HG03565 (cell line): ENCODE results near the gene HECTD1.
A peak's percentile ranks its signal among the peaks of the same experiment; 100 is the strongest.
"Not testable (repeated sequence)": the region's sequence is repeated elsewhere in the genome, so short reads cannot be mapped to it uniquely, and the experiment has no call there.

Source experiments
- ATAC-seq: cut with Tn5 transposase; IDR thresholded peaks from one replicate; pipeline ENCODE4 v1.9.1; 2021; ENCODE audit warnings: mild to moderate bottlenecking, moderate library complexity; ENCODE audit not compliant: unreplicated experiment

Gene HECTD1

GRCh38 chr14:31229009-31229408 is 21.4 kb upstream of the HECTD1 start:
- ATAC-seq = peak; percentile 95

GRCh38 chr14:31228533-31228932 is 20.9 kb upstream of the HECTD1 start:
- ATAC-seq = no peak

GRCh38 chr14:31224808-31225207 is 17.2 kb upstream of the HECTD1 start:
- no peak for ATAC-seq

GRCh38 chr14:31223331-31223730 is 15.7 kb upstream of the HECTD1 start:
- no peak for ATAC-seq

- no peak for ATAC-seq
These were observed 15.2 kb upstream of the HECTD1 start for GRCh38 chr14:31222834-31223233.

DNA sequence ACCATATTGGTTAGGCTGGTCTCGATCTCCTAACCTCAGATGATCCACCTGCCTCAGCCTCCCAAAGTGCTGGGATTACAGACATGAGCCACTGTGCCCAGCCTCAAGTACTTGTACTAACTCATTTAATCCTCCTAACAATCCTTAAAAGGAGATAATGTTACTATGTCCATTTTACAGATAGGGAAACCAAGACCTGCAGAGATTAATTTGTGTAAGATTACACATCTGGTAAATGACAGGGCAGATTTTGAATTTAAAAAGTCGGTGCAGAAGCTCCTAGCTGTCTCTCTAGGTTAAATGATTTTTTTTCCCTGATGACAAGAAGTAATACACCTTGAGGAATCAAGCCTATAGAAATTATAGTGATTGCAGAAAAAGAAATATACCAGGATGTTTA is 13.7 kb upstream of the HECTD1 start:
- no peak for ATAC-seq

GRCh38 chr14:31219169-31219568 is 11.6 kb upstream of the HECTD1 start:
- ATAC-seq = no peak

- ATAC-seq = no peak
These were observed 8.8 kb upstream of the HECTD1 start for GRCh38 chr14:31216359-31216758.

GRCh38 chr14:31212893-31213292 is 5.3 kb upstream of the HECTD1 start:
- no peak for ATAC-seq

GRCh38 chr14:31209605-31210004 is 2.0 kb upstream of the HECTD1 start:
- ATAC-seq = no peak

- no peak for ATAC-seq
These were observed 1.2 kb upstream of the HECTD1 start for GRCh38 chr14:31208546-31209424.

DNA sequence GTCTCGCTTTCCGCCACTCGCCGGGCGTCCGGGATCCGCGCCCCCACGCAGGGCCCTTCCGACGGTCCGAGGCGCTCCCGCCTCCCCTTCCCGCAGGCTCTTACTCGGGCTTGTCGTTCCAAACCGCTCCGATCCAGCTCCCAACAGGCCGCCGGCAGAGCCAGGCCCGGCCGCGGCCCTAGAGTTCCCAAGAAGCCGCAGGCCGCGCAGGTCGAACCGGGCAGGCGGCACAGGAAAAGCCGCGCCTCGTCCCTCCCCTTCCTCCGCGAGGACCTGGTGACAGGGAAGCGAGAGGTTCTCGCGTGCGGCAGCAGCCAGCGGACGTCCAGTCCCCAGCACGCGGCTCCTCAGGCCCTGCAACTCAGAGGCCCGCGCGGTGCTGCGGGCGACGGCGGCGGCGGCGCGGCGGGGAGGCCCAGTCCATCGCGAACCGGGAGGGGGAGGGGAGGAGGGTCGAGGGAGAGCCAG is 272 bp downstream of the HECTD1 start:
- ATAC-seq = peak; percentile 22

DNA sequence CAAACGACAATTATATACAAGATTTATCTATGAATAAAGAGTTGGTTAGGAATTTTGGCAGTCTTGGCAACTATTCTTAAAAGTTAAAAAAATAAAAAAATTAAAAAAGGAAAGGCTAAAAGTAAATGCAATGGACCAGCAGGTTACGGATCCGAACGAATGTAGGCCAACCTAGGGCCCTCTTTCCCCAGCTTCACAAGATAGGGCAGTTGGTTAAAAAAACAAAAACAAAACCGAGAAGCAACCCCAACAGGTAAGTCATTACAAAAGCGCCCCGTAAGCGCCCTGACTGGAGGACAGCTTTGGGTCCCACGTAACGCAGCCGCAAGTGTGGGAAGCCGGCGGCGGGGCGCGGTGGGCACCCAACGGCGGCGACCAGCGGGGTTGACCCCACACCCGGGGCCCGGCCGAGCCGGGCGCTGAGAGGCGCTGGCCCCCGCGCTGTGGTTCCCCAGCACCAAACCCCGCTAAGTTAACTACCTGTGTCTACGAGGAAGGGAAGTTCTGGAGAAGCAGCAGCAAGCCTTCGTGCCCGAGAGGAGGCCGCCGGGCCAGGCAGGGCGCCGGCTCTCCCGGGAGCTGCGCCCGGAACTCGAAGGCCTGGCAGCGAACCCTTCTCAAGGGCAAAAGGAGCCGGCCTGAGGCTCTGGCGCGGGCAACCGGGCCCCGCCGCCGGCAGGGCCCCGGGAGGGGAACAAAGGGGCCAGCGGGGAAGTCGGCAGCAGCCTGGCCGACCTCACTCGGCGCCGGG is 882 bp downstream of the HECTD1 start:
- ATAC-seq = peak; percentile 6

DNA sequence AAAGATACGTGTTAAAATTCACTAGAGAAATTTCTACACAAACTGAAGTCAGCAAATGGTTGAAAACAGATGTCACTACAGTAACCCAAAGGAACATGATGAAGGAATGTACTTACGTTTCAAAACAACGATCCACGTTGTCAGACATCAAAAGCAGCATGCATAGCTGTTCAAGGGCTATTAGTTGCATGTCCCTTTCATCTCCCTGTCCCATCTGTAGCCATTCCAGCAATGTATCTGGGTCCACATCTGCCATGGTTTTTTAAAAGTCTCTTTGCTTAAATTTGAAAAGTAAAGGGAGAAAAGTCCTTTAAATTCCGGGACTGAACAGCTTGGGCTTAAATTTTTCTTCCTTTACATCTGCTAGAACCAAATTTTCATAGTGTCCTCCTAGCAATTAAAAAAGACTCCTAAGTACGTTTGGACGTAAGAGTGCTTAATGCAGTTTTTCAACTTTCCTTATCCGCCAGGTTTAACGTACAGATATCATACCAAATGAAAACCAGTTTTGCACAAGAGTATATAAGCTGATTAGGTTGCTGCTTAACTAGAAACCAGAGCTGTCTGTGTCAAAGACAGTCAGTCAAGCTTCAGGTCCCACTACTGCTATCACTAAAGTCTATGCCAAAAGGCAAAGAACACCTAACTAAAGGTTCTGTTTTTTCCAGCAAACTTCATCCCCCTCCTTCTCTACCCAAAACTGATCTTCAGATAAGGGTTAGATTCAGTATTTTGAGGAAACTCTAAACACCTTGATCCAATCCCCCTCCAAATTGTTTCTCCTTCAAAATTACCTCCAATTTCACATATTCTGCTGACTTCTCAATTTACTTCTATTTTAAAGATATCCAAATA is 1.7 kb downstream of the HECTD1 start:
- no peak for ATAC-seq

DNA sequence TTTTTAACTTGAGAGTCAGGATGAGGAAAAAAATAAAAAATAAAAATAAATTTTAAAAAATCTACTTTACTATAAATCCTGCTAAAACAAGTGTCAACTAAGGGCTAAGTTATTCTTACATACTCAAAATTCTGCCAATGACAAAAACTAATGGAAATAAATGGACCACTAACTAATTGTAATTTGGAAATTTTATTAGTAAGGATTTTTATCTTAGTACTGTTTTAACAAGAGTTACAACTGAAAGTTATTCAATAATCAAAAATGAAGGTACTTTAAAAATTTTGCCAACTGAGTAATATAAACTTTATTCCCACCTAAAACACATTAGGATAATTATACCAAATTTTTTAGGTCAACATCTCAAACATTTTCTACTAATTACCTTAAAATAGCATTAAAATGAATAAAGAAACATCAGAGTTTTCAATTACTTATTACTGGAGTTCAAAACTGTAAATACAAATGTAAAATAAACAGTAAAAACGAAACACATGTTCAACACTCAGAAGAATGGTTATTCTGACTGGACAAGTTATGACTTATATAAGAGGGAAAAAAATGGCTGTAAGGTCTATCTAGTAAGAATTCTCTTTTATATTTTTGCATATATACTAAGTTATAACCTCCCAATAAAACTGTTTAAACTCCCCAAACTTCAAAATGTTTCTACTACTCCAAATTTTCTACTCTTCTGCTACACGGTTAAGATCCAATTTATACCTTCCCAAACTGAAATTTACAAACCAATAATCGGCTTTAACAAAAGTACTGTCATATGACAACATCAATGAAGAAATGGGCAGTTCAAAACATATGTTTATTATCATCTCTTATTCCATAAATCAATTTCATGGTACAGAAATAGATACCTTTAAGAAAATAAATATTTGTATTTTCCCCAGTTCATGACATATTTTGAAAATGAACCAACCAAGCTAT is 2.7 kb downstream of the HECTD1 start:
- no peak for ATAC-seq

DNA sequence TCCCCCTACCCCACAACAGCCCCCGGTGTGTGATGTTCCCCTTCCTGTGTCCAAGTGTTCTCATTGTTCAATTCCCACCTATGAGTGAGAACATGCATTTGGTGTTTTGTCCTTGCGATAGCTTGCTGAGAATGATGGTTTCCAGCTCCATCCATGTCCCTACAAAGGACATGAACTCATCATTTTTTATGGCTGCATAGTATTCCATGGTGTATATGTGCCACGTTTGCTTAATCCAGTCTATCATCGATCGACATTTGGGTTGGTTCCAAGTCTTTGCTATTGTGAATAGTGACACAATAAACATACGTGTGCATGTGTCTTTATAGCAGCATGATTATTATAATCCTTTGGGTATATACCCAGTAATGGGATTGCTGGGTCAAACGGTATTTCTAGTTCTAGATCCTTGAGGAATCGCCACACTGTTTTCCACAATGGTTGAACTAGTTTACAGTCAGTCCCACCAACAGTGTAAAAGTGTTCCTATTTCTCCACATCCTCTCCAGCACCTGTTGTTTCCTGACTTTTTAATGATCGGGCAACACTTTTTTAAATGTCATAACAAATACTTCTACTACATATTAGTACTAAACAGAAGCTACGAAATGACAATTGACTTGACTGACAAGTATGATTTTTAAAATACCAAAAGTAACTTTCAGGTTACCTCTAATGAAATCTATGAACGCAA is 3.5 kb downstream of the HECTD1 start:
- not testable (repeated sequence) for ATAC-seq

- ATAC-seq = no peak
These were observed 4.2 kb downstream of the HECTD1 start for GRCh38 chr14:31203414-31203742.

DNA sequence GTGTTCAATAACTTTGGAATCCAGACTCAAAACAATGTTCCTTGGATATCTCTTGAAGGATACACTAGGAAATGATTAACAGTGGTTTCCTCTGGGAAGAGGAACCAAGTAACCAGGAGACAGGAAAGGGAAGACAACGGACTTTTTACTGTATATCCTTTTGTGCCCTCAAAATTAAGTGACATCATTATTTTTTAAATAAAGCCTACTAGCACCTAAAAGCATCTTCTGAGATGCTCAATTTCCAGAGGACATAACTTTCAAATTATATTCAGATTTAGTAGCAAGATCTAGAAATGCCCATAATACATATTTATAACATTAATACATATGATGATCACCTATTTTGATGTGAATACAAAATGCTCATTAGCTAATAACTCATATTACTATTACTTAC is 6.5 kb downstream of the HECTD1 start:
- no peak for ATAC-seq

GRCh38 chr14:31200702-31200990 is 6.9 kb downstream of the HECTD1 start:
- no peak for ATAC-seq

DNA sequence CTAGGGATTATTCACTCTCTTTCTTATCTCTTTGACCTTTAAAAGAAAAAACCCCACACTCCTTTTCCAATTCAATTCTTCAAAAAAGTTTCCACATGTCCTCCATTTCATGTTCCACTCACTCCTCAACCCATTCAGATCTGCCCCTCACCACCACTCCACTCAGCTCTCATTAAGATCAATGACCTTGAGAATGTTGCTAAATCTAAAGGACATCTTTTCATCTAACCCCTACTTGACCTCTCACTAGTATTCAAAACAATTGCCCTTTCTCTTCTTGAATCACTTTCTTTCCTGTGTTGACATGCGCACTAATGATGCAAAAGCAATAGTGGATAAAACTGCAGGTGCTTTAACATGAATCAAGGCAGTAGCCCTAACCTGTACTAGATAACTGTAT is 9.9 kb downstream of the HECTD1 start:
- no peak for ATAC-seq
